DMS 273 (cell line): ENCODE measurements around the gene DHRS3.

Source experiments
- DNase-seq: peaks from one replicate; lab custom pipeline; 2025; ENCODE audit not compliant: unreplicated experiment; lab: John Stamatoyannopoulos, UW

Gene DHRS3

GRCh38 chr1:12617511-12617900, 504 bp downstream of the DHRS3 start:
- DNase-seq: no peak

- DNase-seq: peak; percentile 37
Measured at GRCh38 chr1:12616709-12617373, 1.2 kb downstream of the DHRS3 start.

- DNase-seq: peak; percentile 20
Measured at GRCh38 chr1:12615865-12616708, 1.9 kb downstream of the DHRS3 start.

GRCh38 chr1:12615159-12615864, 2.7 kb downstream of the DHRS3 start:
- no peak for DNase-seq

- DNase-seq: no peak
Measured at GRCh38 chr1:12614402-12615158, 3.4 kb downstream of the DHRS3 start.

GRCh38 chr1:12613180-12613579, 4.8 kb downstream of the DHRS3 start:
- no peak for DNase-seq

- DNase-seq: no peak
Measured at GRCh38 chr1:12610941-12611340, 7.1 kb downstream of the DHRS3 start.

- no peak for DNase-seq
Measured at GRCh38 chr1:12610305-12610935, 7.6 kb downstream of the DHRS3 start.

GRCh38 chr1:12609469-12610003, 8.5 kb downstream of the DHRS3 start:
- DNase-seq: no peak

GRCh38 chr1:12608311-12608957, 9.6 kb downstream of the DHRS3 start:
- no peak for DNase-seq

- no peak for DNase-seq
Measured at GRCh38 chr1:12607263-12607662, 10.7 kb downstream of the DHRS3 start.

GRCh38 chr1:12604986-12605385, 13.0 kb downstream of the DHRS3 start:
- DNase-seq: no peak

- peak; percentile 31 for DNase-seq
Measured at GRCh38 chr1:12604114-12604874, 13.7 kb downstream of the DHRS3 start.

GRCh38 chr1:12603224-12603623, 14.8 kb downstream of the DHRS3 start:
- DNase-seq: no peak

GRCh38 chr1:12602659-12603024, 15.4 kb downstream of the DHRS3 start:
- DNase-seq: no peak

- DNase-seq: no peak
Measured at GRCh38 chr1:12601700-12602658, 16.0 kb downstream of the DHRS3 start.

GRCh38 chr1:12600880-12601633, 17.0 kb downstream of the DHRS3 start:
- DNase-seq: peak; percentile 56
